ENCODE measurements around the gene DERL3.
A peak's percentile ranks its signal among the peaks of the same experiment; 100 is the strongest.

Gene DERL3

GRCh38 chr22:23846081-23846469 is 7.3 kb upstream of the DERL3 start:
- DNase-seq: no peak

DNA sequence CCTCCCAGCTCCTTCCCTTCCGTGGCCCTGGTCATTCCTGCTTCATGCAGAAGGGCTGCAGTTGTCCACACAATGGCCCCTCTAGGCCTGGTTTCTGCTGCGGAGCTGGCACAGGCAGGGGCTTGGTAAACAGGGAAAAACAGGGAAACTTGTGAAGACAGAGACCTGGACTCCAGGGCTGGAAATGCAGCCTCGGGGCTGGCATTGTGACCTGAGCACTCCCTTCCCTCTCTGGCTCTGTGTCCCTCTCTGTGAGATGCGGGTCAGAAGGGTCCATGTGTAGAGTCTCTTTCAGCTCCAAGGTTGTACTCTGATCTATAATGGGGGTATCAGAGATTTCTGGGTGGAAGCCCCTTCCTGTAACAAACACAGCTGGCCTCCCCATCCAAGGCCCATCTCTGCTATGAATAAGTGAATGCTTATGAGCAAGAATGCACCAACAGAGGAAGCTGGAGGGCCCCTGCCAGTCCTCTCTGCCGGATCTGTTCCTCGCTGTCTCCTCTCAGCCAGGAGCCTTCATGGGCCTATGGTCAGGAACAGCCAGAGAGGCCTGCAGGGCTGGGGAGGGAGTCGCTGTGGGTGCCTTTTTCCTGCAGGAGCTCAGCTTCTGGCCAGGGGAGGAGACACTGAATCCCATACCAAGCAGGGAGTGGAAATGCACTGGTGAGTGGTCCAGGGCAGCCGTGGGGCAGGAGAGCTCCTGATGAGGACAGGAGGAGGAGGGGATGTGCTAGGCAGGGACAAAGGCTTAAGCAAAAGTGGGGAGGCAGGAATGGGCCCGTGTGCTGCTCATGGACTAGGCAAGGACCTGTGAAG is 6.7 kb upstream of the DERL3 start:
- DNase-seq: no peak

- no peak for DNase-seq
Observed at GRCh38 chr22:23844739-23845202, 6.0 kb upstream of the DERL3 start.

GRCh38 chr22:23842599-23842998 is 3.8 kb upstream of the DERL3 start:
- no peak for DNase-seq

DNA sequence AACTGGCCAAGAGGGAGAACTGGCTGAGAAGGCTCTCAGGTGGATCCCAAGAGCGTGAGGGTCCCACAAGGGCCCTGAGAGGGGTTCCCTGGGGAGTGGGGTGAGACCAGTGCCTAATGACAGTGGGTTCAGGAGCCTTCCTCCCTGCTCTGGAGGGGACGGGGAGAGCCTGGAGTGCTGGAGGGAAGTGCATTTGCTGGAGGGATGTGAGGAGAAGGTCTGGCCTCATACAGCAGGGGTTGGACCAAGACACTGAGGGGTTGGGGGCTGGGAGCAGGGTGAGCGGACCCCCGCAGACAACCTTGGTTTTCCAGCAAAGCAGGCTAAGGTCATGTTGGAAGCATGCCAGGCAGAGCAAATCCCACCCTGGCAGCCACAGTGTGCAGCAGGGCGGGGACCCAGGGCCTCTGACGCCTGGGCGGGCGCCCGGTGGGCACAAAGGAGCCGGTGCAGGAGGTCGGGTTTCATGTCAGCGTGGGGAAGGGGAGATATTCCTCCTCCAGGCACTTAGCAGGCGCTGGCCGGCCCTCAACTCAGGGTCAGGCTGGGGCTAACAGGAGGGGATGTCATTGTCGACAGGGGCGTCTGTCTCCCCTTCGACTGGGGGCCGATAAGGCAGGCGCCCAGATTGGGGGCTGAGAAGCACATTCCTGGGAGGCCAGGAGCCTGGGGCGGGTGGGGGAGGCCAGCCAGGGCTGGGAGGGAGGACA is 3.1 kb upstream of the DERL3 start:
- DNase-seq: no peak

GRCh38 chr22:23841292-23841691 is 2.5 kb upstream of the DERL3 start:
- DNase-seq: no peak

DNA sequence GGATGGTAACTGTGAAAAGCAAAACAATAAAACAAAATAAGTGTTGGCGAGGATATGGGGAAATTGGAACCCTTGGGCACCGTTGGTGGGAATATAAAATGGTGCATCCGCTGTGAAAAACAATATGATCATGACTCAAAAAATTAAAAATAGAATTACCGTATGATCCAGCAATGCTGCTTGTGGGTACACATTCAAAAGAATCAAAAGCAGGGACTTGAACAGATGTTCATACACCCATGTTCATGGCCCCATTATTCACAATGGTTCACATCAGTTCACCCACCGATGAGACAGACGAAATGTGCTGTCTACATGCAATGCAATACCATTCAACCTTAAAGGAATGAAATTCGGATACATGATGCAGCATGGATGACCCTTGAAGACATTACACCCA is 1.2 kb upstream of the DERL3 start:
- no peak for DNase-seq

DNA sequence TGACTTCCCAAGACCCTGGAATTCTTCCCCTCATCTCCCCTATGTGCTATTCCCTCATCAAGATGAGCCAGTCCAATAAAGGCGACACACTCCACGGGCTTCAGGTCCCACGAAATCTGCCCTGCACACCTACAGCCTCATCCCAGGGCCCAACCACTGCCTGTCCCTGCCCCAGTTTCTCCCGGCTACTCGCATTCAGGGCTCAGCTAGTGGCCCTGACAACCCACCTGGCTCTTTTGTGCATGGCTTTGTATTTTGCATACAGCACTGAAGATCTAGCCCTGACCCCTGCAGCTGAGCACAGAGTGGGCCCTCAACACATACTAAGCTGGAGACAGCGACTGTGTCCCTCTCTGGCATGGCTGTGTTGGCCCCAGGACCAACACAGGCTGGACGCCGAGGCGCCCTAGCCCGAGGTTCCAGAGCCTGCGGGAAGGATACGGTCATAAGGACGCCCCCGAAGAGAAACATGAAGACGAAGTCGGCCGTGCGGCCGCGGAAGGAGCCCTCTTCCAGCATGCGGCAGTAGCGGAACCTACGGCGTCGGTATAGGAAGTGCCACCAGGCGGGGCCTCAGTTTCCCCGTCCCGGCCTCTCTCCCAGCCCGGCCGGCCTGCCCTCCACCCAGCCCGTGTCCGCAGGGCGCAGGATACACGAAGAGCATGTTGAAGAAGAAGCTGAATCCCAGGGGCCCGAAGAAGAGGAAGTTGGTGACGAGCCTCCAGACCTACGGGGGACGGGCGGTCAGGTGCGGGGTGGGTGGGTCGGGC is 710 bp downstream of the DERL3 start:
- DNase-seq: peak in 1 of 2 experiments; percentile 34

DNA sequence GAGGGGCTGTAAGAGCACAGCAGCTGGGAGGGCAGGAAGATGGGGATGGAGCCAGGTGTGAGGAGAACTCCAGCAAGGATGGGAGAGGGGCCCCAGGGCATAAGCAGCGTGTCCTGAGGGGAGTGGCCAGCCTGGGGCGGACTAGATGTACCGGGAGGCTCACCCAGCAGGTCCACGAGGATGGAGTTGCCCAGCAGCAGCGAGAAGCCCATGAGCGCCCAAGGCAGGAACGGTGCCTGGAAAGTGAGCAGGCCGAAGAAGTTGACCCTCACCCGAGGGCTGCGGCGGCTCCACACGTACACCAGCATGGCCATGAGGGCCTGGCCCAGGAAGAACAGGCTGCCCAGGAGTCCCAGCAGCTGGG is 1.3 kb downstream of the DERL3 start:
- DNase-seq: no peak

- DNase-seq: no peak
Observed at GRCh38 chr22:23836692-23837495, 1.9 kb downstream of the DERL3 start.

GRCh38 chr22:23836281-23836680 is 2.5 kb downstream of the DERL3 start:
- DNase-seq: no peak

DNA sequence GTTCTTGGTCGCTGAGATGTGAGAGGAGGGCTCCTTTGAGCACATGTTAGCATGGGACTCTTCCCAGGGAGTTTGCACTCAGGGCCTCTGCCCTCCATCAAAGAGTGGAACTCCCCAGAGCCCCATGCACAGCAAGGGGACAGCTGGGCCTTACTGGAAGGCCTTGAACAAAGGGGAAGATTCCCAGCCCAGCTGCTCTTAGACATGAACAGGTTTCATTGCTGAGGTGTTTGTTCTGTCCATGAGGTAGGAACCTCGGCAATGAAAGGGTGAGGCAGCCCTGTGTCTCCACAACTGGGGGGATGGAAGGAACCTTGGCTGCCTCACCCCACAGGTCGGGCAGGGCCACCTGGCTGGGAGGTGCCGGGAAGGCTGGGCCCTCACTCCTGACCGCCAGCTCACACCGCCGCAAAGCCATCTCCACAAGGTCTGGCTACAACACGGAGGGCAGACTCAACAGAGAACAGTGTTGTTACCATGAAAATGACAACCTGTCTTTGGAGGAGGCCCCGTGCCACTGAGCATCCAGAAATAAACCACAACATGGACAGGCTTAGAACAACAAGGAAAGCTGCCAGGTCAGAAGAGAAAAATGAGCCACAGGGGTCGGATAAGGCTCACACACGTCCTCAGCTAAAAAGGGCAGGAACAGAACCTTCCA is 3.2 kb downstream of the DERL3 start:
- DNase-seq: no peak

DNA sequence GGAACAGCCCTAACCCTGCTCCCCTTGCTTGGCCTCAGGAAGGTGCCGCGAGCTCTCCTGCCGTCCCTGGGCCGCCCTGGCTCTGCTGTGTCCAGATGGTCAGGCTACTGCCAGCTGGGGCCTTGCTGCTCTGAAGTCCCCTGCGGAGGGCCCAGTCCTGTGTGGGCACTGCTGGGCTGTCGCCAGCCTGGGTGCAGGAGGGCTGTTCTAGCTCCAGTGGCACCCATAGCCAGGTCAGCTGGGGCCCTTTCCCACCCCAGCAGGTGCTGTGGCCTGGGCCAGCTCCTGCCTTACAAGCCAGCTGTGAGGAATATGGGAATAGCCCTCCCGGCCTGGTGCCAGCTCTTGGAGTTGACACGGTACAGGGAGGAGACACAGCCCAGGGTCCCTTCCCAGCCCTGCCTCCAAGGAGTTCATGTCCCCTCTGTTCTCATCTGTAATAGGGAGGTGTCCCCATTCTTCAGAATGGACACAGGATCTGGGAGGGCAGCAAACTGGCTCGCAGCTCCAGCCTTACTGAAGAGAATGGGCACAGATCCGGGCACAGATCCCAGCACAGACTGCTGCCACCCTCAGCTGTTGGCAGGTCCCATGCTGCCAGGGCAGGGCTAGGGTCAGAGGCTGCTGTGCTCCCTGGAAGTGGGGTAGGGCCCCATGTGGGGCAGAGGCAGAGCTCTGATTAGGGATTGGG is 3.9 kb downstream of the DERL3 start:
- no peak for DNase-seq

GRCh38 chr22:23834406-23834792 is 4.4 kb downstream of the DERL3 start:
- DNase-seq: no peak

- DNase-seq: no peak
Observed at GRCh38 chr22:23833911-23834317, 4.9 kb downstream of the DERL3 start.

GRCh38 chr22:23833017-23833751 is 5.6 kb downstream of the DERL3 start:
- DNase-seq: no peak

DNA sequence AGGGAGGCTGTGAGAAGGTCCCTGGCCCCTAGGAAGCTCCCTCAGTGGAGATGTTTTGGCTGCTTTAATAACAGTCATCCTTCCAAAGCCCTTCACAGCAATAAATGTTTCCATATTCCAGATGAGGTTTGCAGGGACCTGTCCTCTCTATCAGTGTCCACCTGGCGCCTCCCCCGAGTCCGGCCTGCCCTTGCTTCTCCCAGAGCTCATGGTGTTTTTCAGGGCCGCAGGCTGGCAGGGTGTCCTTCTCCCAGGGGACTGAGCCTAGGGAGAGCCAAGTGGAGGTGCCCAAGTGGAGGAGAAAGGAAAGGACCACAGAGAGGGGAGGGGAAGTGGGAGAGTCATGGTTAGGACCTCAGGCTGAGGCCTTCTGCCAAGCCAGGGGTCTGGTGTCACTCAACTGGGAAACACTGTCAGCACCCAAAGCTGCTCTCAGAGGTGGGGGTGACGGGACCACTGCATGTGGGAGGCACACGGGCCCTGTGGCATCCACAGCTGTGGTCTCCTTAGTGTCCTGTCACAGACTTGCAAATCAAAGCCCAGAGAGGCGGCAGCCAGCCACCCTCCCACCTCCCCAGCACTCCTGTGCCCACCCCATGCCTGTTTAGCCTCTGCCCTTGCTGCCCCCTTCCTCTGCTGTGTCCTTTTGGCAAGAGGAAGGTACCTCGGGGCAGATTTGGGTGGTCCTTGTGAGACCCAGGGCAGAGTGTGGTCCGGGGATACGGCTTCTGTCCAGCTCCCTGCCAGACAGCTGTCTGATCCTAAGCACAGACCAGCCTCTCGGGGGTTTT is 6.4 kb downstream of the DERL3 start:
- DNase-seq: no peak

DNA sequence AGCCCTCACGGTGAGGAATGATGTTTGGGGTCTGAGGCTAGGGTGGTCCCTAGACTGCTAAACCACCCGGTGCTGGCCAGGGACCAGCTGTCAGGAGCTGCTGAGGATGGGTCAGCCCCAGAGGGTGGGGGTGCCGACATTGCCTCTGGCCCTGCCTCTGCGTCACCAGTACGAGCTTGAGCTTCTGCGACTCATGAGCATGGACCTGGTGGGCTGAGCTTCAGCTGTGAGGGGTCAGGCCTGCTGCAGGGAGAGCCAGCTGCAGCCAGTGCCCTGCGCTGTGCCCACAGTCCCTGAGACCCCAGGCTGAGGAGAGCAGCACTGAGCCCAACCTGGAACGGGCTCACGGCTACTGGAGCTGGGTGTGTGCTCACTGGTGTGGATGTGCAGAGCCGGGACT is 7.0 kb downstream of the DERL3 start:
- no peak for DNase-seq

DNA sequence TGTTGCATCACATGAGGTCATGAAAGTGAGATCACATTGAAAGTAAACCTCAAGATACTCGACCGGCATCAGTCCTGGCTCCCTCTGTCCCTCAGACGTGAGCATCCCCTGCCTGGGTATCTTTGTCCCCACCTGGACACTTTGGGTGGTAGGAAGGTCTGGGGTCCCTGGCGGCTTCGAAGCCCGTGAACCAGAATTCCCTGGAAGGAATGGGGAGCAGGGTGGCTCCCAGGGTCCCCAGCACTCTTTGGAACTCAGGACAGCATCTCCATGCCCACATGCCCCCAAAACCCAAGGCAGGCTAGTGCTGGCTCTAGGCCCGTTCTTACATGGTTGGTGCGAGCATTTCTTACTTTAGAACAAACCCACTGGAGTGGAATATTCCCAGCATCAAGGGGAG is 7.5 kb downstream of the DERL3 start:
- no peak for DNase-seq

DNA sequence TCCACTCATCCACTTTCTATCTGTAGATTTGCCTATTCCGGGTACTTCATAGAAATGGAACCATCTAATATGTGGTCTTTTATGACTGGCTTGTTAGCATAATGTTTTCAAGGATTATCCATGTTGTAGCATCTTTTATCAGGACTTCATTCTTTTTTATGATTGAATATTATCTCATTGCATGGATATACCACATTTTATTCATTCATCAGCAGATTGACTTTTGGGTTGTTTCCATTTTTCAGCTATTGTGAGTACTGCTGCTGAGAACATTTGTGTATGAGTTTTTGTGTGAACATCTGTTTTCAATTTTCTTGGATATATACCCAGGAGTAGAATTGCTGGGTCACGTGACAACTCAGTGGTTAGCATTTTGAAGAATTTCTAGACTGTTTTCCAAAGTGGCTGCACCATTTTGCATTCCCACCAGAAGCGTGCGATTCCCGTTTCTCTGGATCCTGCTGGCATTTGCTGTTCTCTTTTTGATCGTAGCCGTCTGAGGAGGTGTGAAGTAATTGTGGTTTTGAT is 8.9 kb downstream of the DERL3 start:
- no peak for DNase-seq
